Activated effector memory CD4-positive, alpha-beta T cell treated with anti-CD3 and anti-CD28 coated beads, Interleukin-2, amount 50 U/mL, for 16 hours (primary cell): ENCODE measurements around the gene TRPC4AP.
"Not testable (repeated sequence)": the region's sequence is repeated elsewhere in the genome, so short reads cannot be mapped to it uniquely, and the experiment has no call there.

ENCODE experiments used
- DNase-seq: peaks from one replicate; pipeline ENCODE4 v3.0.0-alpha.2; 2020

The TRPC4AP gene

GRCh38 chr20:35054814-35055213 lies 37.8 kb downstream of the TRPC4AP start:
- DNase-seq = no peak

- DNase-seq = not testable (repeated sequence)
Measured at GRCh38 chr20:35052616-35053015, 40.0 kb downstream of the TRPC4AP start.

GRCh38 chr20:35049776-35050352 lies 42.7 kb downstream of the TRPC4AP start:
- DNase-seq = no peak

- DNase-seq = no peak
Measured at GRCh38 chr20:35048739-35049138, 43.9 kb downstream of the TRPC4AP start.

- no peak for DNase-seq
Measured at GRCh38 chr20:35042268-35042667, 50.3 kb downstream of the TRPC4AP start.

- DNase-seq = no peak
Measured at GRCh38 chr20:35040646-35041045, 52.0 kb downstream of the TRPC4AP start.

GRCh38 chr20:35039846-35040489 lies 52.6 kb downstream of the TRPC4AP start:
- DNase-seq = no peak

GRCh38 chr20:35039146-35039545 lies 53.5 kb downstream of the TRPC4AP start:
- no peak for DNase-seq

GRCh38 chr20:35034145-35034544 lies 58.5 kb downstream of the TRPC4AP start:
- no peak for DNase-seq

GRCh38 chr20:35030136-35030535 lies 62.5 kb downstream of the TRPC4AP start:
- no peak for DNase-seq

GRCh38 chr20:35027301-35027700 lies 65.3 kb downstream of the TRPC4AP start:
- DNase-seq = no peak

GRCh38 chr20:35025116-35025515 lies 67.5 kb downstream of the TRPC4AP start:
- no peak for DNase-seq

- DNase-seq = no peak
Measured at GRCh38 chr20:35023624-35024023, 69.0 kb downstream of the TRPC4AP start.

GRCh38 chr20:35021831-35022230 lies 70.8 kb downstream of the TRPC4AP start:
- DNase-seq = no peak

- no peak for DNase-seq
Measured at GRCh38 chr20:35021063-35021462, 71.5 kb downstream of the TRPC4AP start.

GRCh38 chr20:35020108-35020928 lies 72.3 kb downstream of the TRPC4AP start:
- no peak for DNase-seq

GRCh38 chr20:35018590-35019371 lies 73.8 kb downstream of the TRPC4AP start:
- DNase-seq = no peak

- no peak for DNase-seq
Measured at GRCh38 chr20:35017099-35017835, 75.3 kb downstream of the TRPC4AP start.

GRCh38 chr20:35015863-35016193 lies 76.8 kb downstream of the TRPC4AP start:
- DNase-seq = peak; percentile 19

GRCh38 chr20:35014537-35014936 lies 78.1 kb downstream of the TRPC4AP start:
- peak; percentile 38 for DNase-seq

GRCh38 chr20:35013421-35014411 lies 78.9 kb downstream of the TRPC4AP start:
- peak; percentile 43 for DNase-seq
